DMS 273 (cell line): ENCODE data around the gene FAM151B.
"Not testable (repeated sequence)": the region's sequence is repeated elsewhere in the genome, so short reads cannot be mapped to it uniquely, and the experiment has no call there.

ENCODE experiments used
- DNase-seq: peaks from one replicate; lab custom pipeline; 2025; ENCODE audit not compliant: unreplicated experiment; lab: John Stamatoyannopoulos, UW

Gene FAM151B, protein sequence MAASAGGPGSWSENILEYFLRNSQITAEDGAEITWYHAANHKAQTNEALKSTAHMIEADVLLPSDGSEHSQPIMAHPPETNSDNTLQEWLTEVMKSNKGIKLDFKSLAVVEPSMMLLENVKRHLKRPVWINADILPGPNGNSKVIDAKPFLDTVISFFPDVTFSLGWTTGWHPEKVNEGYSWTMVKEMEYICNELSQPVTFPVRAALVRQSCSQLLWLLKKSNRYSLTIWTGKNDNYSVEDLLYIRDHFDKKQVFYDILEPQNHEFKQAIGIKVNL

DNA sequence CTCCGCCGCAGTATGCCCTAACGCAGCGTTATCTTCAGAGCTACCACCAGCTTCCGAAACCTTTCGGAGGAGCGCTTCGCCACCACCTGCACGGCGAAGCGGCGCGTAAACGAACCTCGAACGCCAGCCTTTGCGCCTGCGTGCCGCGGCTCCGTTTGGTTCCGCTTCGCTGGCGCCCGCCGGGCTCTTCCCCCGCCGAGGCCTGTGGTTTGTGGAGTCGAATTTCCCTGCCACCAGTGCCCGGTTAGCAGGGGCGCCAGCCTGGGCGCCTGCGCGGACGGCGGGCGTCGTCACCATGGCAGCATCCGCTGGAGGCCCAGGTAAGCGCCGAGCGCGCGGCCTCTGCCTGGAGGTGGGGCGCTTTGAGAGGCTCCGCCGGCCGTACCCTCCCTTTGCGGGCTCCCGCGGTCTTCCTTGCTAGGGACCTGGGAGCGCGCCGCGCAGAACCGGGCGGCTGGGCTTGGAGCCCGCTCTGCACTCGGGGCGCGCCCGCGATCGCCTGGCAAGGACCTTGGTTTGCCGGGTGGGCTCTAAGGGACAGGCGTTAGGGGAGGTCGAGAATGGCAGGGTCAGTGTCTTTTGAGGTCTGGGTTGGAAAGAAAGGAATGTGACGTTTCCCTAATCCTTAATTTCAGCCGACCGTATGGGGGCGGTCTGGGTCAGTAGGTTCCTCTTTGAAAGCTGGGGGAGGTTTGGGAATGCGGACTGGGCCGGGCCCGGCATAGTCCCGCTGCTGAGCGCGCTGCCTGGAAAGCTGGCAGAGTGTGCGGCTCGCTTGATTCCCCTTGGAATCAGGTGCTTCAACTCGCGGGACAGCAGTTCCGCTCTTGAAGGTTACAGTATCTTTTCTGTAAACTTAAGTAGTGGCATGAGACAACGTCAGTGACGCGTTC is at the start of gene FAM151B:
Gene FAM151B, plus strand, starts transcription at position 272 of the 893 bp plus-strand sequence. Its CDS starts 24 bp downstream, at position 296.
- DNase-seq, result peak; percentile 99

GRCh38 chr5:80438739-80439138 is 49.2 kb upstream of the FAM151B start:
- no peak for DNase-seq

- DNase-seq, result no peak
Observed at GRCh38 chr5:80439213-80439612, 48.7 kb upstream of the FAM151B start.

DNA sequence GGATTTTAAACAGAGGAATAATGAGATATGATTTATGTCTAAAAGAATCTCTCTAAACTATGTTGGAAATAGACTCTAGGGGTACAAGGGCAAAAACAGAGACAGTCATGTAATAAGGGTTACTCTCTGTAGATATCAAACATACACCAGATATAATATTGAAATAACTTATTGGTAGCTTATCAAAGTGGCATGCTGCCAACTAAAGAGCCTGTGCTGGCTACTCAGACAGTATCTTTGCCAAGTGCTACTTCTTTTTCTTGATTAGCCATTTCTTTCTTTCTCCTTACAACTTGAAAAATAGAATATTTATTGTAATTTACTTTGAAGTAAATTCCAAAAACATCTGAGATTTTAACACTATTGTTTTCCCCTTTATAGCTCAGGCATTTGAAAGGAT is 45.2 kb upstream of the FAM151B start:
- DNase-seq, result no peak

DNA sequence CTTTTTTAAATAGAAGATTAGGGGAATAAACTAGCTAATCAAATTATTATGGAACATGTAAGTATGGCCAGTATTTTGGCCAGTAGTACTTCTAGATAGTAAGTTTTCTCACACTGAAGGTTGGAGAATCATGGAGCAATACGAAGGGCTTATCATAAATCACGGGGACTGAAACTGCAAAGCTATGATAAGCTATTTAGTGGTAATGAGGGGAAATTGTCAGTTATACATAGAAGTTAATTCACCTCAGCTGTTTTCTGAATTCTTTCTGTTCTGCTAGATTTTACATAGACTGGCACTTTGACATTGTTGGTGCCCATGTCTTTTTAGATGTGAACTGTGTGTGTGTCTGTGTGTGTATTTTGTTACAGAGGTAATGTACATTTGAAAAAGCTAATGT is 34.5 kb upstream of the FAM151B start:
- no peak for DNase-seq

- DNase-seq, result no peak
Observed at GRCh38 chr5:80463269-80463668, 24.6 kb upstream of the FAM151B start.

- DNase-seq, result no peak
Observed at GRCh38 chr5:80466669-80467485, 21.0 kb upstream of the FAM151B start.

DNA sequence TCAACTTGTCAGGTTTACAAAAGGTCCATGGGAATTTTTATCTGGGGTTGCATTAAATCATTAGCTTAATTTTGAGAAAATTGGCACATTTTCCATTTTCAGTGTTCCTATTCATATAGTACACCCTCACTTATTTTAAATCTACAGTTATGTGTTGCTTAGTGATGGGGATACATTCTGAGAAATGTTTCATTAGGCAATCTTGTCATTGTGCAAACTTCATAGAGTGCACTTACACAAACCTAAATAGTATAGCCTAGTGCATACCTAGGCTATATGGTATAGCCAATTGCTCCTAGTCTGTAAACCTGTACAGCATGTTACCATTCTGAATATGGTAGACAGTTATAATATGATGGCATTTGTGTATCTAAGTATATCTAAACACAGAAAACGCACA is 19.8 kb upstream of the FAM151B start:
- DNase-seq, result no peak

DNA sequence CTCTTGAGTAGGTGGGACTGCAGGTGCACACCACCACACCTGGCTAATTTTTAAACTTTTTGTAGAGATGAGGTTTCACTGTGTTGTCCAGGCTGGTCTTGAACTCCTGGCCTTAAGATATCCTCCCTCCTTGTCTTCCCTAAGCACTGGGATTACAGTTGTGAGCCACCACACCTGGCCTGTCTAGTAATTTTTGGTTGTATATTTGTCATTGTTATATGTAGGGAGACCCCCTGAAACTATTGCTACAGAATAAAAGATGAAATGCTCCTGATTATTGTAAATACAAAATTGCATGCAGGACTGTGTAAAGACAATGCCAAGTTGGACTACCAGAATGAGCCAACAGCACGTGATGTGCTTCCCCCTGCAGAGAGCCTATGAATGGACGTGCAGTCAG is 17.3 kb upstream of the FAM151B start:
- DNase-seq, result not testable (repeated sequence)

DNA sequence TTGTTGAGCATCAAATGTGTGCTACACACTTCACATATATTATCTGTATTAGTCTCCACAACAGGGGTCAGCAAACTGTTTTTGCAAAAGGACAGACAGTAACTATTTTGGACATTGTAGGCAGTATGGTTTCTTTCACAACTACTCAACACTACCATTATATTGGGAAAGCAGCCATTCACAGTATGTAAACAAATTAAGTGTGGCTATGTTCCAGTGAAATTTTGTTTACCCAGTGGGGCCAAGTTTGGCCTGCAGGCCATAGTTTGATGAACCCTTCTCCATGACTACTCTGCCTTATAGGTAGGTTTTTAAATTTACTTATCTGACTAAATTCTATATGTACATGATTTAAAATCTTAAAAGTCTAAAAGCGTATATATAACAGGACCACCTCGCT is 13.0 kb upstream of the FAM151B start:
- no peak for DNase-seq

GRCh38 chr5:80479713-80480112 is 8.2 kb upstream of the FAM151B start:
- no peak for DNase-seq

DNA sequence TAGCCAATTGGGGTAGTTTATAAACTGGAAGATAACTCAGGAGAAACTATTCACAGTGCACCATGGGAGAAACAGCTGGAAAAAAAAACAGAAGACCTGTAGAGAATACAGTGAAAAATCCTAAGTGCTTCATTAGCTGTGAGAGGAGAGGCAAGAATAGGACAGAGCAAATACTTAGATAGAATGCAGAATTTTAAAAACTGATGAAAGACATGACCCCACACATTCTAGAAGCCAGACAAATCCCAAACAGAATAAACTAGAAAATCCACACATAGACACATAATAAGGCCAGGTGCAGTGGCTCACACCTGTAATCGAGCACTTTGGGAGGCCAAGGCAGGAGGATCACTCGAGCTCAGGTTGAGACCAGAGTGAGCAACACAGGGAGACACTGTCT is 7.5 kb upstream of the FAM151B start:
- DNase-seq, result no peak

- DNase-seq, result peak; percentile 76
Observed at GRCh38 chr5:80481019-80481893, 6.6 kb upstream of the FAM151B start.

DNA sequence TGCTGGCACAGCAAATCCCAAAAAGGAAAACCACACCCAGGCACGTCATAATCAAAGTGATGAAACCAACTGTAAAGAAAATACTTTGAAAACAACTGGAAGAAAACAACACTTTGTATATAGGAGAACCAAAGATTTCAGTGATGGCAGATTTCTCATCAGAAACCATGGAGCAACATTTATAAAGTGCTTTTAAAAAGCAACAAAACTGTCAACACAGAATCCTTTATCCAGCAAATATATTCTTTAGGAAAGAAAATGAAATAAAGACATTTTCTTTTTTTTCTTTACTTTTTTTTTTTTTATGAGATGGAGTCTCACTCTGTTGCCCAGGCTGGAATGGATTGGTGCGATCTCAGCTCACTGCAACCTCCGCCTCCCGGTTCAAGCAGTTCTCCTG is 5.3 kb upstream of the FAM151B start:
- no peak for DNase-seq

GRCh38 chr5:80483636-80484232 is 4.2 kb upstream of the FAM151B start:
- no peak for DNase-seq

GRCh38 chr5:80487444-80487828 is 464 bp upstream of the FAM151B start:
- DNase-seq, result no peak

DNA sequence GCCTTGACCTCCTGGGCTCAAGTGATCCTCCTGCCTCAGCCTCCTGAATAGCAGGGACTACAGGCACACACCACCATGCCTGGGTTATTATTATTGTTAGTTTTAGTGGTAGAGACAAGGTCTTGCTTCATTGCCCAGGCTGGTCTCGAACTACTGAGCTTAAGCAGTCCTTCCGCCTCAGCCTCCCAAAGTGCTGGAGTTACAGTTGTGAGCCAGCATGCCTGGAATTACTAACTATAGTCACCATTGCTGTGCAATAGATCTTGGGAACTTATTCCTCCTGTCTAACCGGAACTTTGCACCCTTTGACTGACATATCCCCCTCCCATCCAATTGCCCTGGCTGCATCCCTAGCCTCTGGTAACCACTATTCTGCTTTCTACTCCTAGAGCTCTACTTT is 3.4 kb downstream of the FAM151B start:
- no peak for DNase-seq

- DNase-seq, result no peak
Observed at GRCh38 chr5:80492741-80493140, 4.8 kb downstream of the FAM151B start.

DNA sequence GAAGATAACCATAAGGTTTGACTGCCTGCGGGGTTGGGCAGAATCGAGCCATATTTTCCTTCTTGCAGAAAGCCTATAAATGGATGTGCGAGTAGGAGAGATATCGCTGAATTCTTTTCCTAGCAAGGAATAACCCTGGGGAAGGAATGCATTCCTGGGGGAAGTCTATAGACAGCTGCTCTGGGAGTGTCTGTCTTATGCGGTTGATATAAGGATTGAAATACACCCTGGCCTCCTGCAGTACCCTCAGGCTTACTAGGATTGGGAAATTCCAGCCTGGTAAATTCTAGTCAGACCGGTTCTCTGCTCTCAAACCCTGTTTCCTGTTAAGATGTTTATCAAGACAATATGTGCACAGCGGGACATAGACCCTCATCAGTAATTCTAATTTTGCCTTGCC is 5.5 kb downstream of the FAM151B start:
- DNase-seq, result not testable (repeated sequence)

DNA sequence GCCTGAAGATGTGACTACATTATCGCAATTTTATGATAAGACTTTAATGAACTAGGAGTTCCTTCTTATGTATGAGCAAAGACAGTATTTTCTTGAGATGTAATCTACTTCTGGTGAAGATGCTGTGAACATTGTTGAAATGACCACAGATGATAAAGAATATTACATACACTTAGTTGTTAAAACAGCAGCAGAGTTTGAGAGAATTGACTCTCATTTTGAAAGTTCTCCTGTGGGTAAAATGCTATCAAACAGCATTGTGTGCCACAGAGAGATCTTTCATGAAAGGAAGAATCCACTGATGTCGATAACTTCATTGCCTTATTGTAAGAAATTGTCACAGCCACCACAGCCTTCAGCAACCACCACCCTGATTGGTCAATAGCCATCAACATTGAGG is 8.0 kb downstream of the FAM151B start:
- DNase-seq, result no peak
